GM12878 (cell line): ENCODE measurements around the gene PID1. TPM values are rescaled to one million over a fixed set of nuclear protein-coding genes. Genes with fewer than 3 reads are reported as not detected.

Source experiments
- ATAC-seq: fragments of 200-7000 bp; cut with Tn5 transposase; 3 replicates; pipeline ENCODE4 v1.9.1; 2020; ENCODE audit warnings: mild to moderate bottlenecking, moderate library complexity
- BruUV-seq: library from RNA; stranded (reverse); fragments of 400-500 nt; replicated peaks from 2 replicates; lab custom pipeline; 2021; lab: Mats Ljungman, UMichigan
- CTCF ChIA-PET: fragments of 300-600 bp; sonication (Branson Sonifier 250); formaldehyde crosslinking; extraction: SDS; loops from one replicate; lab custom pipeline; 2021; ENCODE audit warnings: inconsistent platforms; lab: Yijun Ruan, JAX
- POLR2A ChIA-PET: fragments of 350-600 bp; formaldehyde crosslinking; extraction: SDS; loops from one replicate; lab custom pipeline; 2021; ENCODE audit warnings: inconsistent platforms; lab: Charles Lee
- RAD21 ChIA-PET: fragments of 300-600 bp; sonication (Branson Sonifier 250); formaldehyde crosslinking; loops from one replicate; lab custom pipeline; 2023; ENCODE audit warnings: antibody characterized with exemption; ENCODE audit not compliant: unreplicated experiment; lab: Charles Lee
- SMC1A ChIA-PET: fragments of 300-600 bp; sonication (Branson Sonifier 250); formaldehyde crosslinking; loops from one replicate; lab custom pipeline; 2023; ENCODE audit not compliant: unreplicated experiment, uncharacterized antibody; lab: Charles Lee
- DNase-seq: peaks from one replicate; pipeline ENCODE4 v3.0.0-alpha.2; 2011; ENCODE audit warnings: low read depth, low spot score
- FAIRE-seq: peaks from 3 replicates; lab custom pipeline; 2011; peaks lifted over from hg19 to GRCh38; lab: Jason Lieb, UNC
- H2AFZ ChIP-seq: 2 replicates; pipeline ENCODE4 v1.6.0; 2011; ENCODE audit warnings: low read depth, low read length, control low read depth; ENCODE audit not compliant: control insufficient read depth
- H3K27ac ChIP-seq: 2 replicates; pipeline ENCODE4 v1.5.1; 2011; ENCODE audit warnings: control low read depth; ENCODE audit not compliant: control insufficient read depth, insufficient read depth
- H3K27me3 ChIP-seq, 2 experiments: replicated peaks in 1 of 2; 2 replicates each; pipeline versions ENCODE4 v1.6.0 to v1.6.1; 2011; ENCODE audit warnings: low read length in 1 of 2; ENCODE audit not compliant: control insufficient read depth in 2 of 2, insufficient read depth in 2 of 2
- H3K36me3 ChIP-seq, 2 experiments: 2 replicates each; pipeline ENCODE4 v1.5.1; 2011; ENCODE audit warnings: low read length in 1 of 2; ENCODE audit not compliant: control insufficient read depth in 2 of 2, insufficient read depth in 2 of 2
- H3K4me1 ChIP-seq: 2 replicates; pipeline ENCODE4 v1.6.1; 2011; ENCODE audit warnings: mild to moderate bottlenecking, low read length, moderate library complexity, mixed read lengths; ENCODE audit not compliant: control insufficient read depth, insufficient read depth
- H3K4me2 ChIP-seq: 2 replicates; pipeline ENCODE4 v1.6.0; 2011; ENCODE audit warnings: control low read depth; ENCODE audit not compliant: control insufficient read depth, insufficient read depth
- H3K4me3 ChIP-seq: fragments of 200-600 bp; sonication (generic); 2 replicates; pipeline ENCODE4 v1.5.1; 2016
- H3K79me2 ChIP-seq: 2 replicates; pipeline ENCODE4 v1.6.0; 2011; ENCODE audit warnings: low read length; ENCODE audit not compliant: control insufficient read depth, insufficient read depth
- H3K9ac ChIP-seq: 2 replicates; pipeline ENCODE4 v1.8.0; 2011; ENCODE audit warnings: low read length, control low read depth, mixed read lengths; ENCODE audit not compliant: control insufficient read depth, insufficient read depth
- H3K9me3 ChIP-seq: replicated peaks from 3 replicates; pipeline ENCODE4 v1.5.1; 2011; ENCODE audit warnings: mild to moderate bottlenecking, low read length; ENCODE audit not compliant: control insufficient read depth, insufficient read depth
- H4K20me1 ChIP-seq: 2 replicates; pipeline ENCODE4 v1.6.0; 2011; ENCODE audit not compliant: control insufficient read depth, insufficient read depth
- ATF7 ChIP-seq: fragments of 450-650 bp; IDR thresholded peaks from 2 replicates; pipeline ENCODE4 v1.6.1; 2016; ENCODE audit warnings: low read depth, mild to moderate bottlenecking
- FOS ChIP-seq: IDR thresholded peaks from 3 replicates; pipeline ENCODE4 v1.6.1; 2011; ENCODE audit warnings: borderline replicate concordance; ENCODE audit not compliant: insufficient read length; ENCODE audit errors: extremely low read depth
- GABPA ChIP-seq: IDR thresholded peaks from 2 replicates; pipeline ENCODE4 v1.6.1; 2014; ENCODE audit warnings: antibody characterized with exemption, low read depth, mild to moderate bottlenecking, inconsistent platforms
- IRF3 ChIP-seq: fragments of 450-650 bp; IDR thresholded peaks from 2 replicates; pipeline ENCODE4 v1.6.1; 2014; ENCODE audit warnings: mild to moderate bottlenecking
- JUNB ChIP-seq: IDR thresholded peaks from 2 replicates; pipeline ENCODE4 v1.6.1; 2016; ENCODE audit warnings: antibody characterized with exemption, mild to moderate bottlenecking
- KAT2A ChIP-seq: conservative IDR thresholded peaks from 2 replicates; pipeline ENCODE4 v1.6.1; 2011; ENCODE audit warnings: low read depth, low read length; ENCODE audit not compliant: control insufficient read depth
- NR2C2 ChIP-seq: IDR thresholded peaks from 2 replicates; pipeline ENCODE4 v1.6.1; 2011; ENCODE audit warnings: borderline replicate concordance, low read depth; ENCODE audit not compliant: control insufficient read depth, insufficient read length
- PAX8 ChIP-seq: fragments of 450-650 bp; IDR thresholded peaks from 2 replicates; pipeline ENCODE4 v1.6.1; 2017; ENCODE audit warnings: mild to moderate bottlenecking, moderate library complexity
- SIX5 ChIP-seq: IDR thresholded peaks from 2 replicates; pipeline ENCODE4 v1.6.1; 2011; ENCODE audit warnings: mild to moderate bottlenecking, low read depth, low read length, moderate library complexity; ENCODE audit not compliant: severe bottlenecking
- SMAD5 ChIP-seq: IDR thresholded peaks from 2 replicates; pipeline ENCODE4 v1.6.1; 2016; ENCODE audit warnings: antibody characterized with exemption, low read depth
- SPI1 ChIP-seq: IDR thresholded peaks from 2 replicates; pipeline ENCODE4 v1.6.1; 2011; ENCODE audit warnings: low read depth, mild to moderate bottlenecking, low read length, moderate library complexity, borderline replicate concordance; ENCODE audit not compliant: insufficient read depth
- TCF7 ChIP-seq: IDR thresholded peaks from 2 replicates; pipeline ENCODE4 v1.6.1; 2014; ENCODE audit warnings: antibody characterized with exemption, borderline replicate concordance
- WRNIP1 ChIP-seq: IDR thresholded peaks from 2 replicates; pipeline ENCODE4 v1.6.1; 2011; ENCODE audit warnings: low read depth, low read length, improper control_type of control experiment, borderline replicate concordance
- WGBS: methylation state at CpG from one replicate; pipeline ENCODE4 v1.1.6; 2016; ENCODE audit warnings: low lambda C conversion rate; ENCODE audit not compliant: insufficient replicate concordance, insufficient coverage; ENCODE audit errors: missing lambda C conversion rate; 5-methylcytosine and 5-hydroxymethylcytosine counted together
- in situ Hi-C: fragments of 300-500 bp; cut with MboI; formaldehyde crosslinking; loops from 9 replicates; pipeline ENCODE4 v1.14.3; 2018; ENCODE audit warnings: mixed read lengths
- intact Hi-C: fragments of 100-400 bp; cut with micrococcal nuclease; formaldehyde crosslinking; loops from one replicate; pipeline ENCODE4 v1.14.2; 2022; ENCODE audit not compliant: unreplicated experiment
- polyA plus RNA-seq, 11 experiments: library from polyadenylated mRNA; depleted of rRNA in 4 of 11; unstranded in 6 of 11; stranded (reverse) in 5 of 11; fragments of >200 nt; fragmentation: Nextera tagmentation in 4 of 11; fragmentation: Illumina TruSeq in 1 of 11; extraction: Ambion mirVana in 4 of 11; extraction: Trizol in 1 of 11; gene quantifications; 1 replicate in 1 of 11; 2 replicates in 10 of 11; pipeline versions ENCODE4 v1.2.1 to v1.2.3, GENCODE V29; 2011 to 2016; ENCODE audit warnings: inconsistent platforms in 2 of 11, missing spikeins in 2 of 11, low read depth in 1 of 11
- total RNA-seq, 4 experiments: library from RNA; depleted of rRNA in 3 of 4; stranded (reverse); fragments of >200 nt in 3 of 4; fragmentation: Illumina TruSeq in 1 of 4; extraction: Trizol in 1 of 4; gene quantifications; 2 replicates each; pipeline versions ENCODE4 v1.2.1 to v1.2.3, GENCODE V29; 2013 to 2021
- TF ChIP-seq, protein P1 (sequence below): fragments of 450-650 bp; IDR thresholded peaks from 2 replicates; pipeline ENCODE4 v1.6.1; 2017; ENCODE audit warnings: mild to moderate bottlenecking
- TF ChIP-seq, protein P2 (sequence below): fragments of 450-650 bp; IDR thresholded peaks from 2 replicates; pipeline ENCODE4 v1.6.1; 2018; ENCODE audit warnings: borderline replicate concordance, mild to moderate bottlenecking; ENCODE audit not compliant: partially characterized antibody
- TF ChIP-seq, protein P3 (sequence below): IDR thresholded peaks from 2 replicates; pipeline ENCODE4 v1.6.1; 2011; ENCODE audit warnings: mild to moderate bottlenecking, low read depth, low read length, moderate library complexity; ENCODE audit not compliant: insufficient replicate concordance

Gene PID1
- total and polyA plus RNA-seq, 10 of the 15 experiments (the other 5 are each of a cell fraction or from before 2014, with no cell fraction given): not detected

DNA sequence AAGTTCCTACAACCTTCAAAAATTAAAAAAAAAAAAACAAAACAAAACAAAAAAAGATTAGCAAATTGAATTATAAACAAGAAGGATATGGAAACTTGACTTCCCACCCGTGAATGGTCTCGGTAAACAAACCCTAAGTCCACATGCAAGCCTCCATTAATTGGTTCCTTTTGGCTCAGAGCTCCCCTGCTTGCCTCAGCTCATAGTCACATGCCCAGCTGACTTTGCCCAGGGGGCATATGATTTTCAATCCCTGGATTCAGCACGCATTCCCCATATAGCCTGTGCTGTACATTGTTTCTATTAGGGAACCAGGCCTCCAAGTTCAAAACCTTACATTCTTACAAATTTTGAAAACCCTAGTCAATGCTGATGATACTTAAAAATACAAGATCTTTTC is 95.0 kb downstream of the PID1 start:
- no peaks in the 10 kb centered on the region for H3K79me2 ChIP-seq
- ChIA-PET SMC1A (no interaction called here), RAD21 (no interaction called here), CTCF (no interaction called here), POLR2A (no interaction called here)
- H3K4me2 ChIP-seq: no peak overlapping the region
- ATAC-seq (no peak), FAIRE-seq (no peak), DNase-seq (no peak)
- 20% methylated on average over 3 of the region's 3 CpGs for WGBS
- in situ Hi-C loops: no loop called here
- no peaks in the 10 kb centered on the region for H3K27me3 ChIP-seq
- BruUV-seq: no TSS peak
- no peak overlapping the region for H3K9ac ChIP-seq
- H3K36me3 ChIP-seq: no peaks in the 10 kb centered on the region
- no peaks in the 10 kb centered on the region for H3K4me1 ChIP-seq
- H4K20me1 ChIP-seq: no peaks in the 10 kb centered on the region
- intact Hi-C loops: no loop called here
- no peak overlapping the region for H3K27ac ChIP-seq
- H2AFZ ChIP-seq: no peak overlapping the region
- no peaks in the 10 kb centered on the region for H3K9me3 ChIP-seq
- H3K4me3 ChIP-seq: no peak overlapping the region
- TF ChIP-seq GABPA (no peak), KAT2A (no peak), NR2C2 (no peak), FOS (no peak), SIX5 (no peak), SPI1 (no peak), IRF3 (no peak), PAX8 (no peak), SMAD5 (no peak), ATF7 (no peak), TCF7 (no peak), WRNIP1 (no peak), JUNB (no peak)
- TF ChIP-seq, protein P1, sequence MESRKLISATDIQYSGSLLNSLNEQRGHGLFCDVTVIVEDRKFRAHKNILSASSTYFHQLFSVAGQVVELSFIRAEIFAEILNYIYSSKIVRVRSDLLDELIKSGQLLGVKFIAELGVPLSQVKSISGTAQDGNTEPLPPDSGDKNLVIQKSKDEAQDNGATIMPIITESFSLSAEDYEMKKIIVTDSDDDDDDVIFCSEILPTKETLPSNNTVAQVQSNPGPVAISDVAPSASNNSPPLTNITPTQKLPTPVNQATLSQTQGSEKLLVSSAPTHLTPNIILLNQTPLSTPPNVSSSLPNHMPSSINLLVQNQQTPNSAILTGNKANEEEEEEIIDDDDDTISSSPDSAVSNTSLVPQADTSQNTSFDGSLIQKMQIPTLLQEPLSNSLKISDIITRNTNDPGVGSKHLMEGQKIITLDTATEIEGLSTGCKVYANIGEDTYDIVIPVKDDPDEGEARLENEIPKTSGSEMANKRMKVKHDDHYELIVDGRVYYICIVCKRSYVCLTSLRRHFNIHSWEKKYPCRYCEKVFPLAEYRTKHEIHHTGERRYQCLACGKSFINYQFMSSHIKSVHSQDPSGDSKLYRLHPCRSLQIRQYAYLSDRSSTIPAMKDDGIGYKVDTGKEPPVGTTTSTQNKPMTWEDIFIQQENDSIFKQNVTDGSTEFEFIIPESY: no peak
- TF ChIP-seq, protein P2, sequence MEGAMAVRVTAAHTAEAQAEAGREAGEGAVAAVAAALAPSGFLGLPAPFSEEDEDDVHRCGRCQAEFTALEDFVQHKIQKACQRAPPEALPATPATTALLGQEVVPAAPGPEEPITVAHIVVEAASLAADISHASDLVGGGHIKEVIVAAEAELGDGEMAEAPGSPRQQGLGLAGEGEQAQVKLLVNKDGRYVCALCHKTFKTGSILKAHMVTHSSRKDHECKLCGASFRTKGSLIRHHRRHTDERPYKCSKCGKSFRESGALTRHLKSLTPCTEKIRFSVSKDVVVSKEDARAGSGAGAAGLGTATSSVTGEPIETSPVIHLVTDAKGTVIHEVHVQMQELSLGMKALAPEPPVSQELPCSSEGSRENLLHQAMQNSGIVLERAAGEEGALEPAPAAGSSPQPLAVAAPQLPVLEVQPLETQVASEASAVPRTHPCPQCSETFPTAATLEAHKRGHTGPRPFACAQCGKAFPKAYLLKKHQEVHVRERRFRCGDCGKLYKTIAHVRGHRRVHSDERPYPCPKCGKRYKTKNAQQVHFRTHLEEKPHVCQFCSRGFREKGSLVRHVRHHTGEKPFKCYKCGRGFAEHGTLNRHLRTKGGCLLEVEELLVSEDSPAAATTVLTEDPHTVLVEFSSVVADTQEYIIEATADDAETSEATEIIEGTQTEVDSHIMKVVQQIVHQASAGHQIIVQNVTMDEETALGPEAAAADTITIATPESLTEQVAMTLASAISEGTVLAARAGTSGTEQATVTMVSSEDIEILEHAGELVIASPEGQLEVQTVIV: no peak
- TF ChIP-seq, protein P3, sequence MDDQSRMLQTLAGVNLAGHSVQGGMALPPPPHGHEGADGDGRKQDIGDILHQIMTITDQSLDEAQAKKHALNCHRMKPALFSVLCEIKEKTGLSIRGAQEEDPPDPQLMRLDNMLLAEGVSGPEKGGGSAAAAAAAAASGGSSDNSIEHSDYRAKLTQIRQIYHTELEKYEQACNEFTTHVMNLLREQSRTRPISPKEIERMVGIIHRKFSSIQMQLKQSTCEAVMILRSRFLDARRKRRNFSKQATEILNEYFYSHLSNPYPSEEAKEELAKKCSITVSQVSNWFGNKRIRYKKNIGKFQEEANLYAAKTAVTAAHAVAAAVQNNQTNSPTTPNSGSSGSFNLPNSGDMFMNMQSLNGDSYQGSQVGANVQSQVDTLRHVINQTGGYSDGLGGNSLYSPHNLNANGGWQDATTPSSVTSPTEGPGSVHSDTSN: no peak
